K562 (cell line): ENCODE data around the gene RREB1. TPM values are rescaled to one million over a fixed set of nuclear protein-coding genes. Genes with fewer than 3 reads are reported as not detected.

Source experiments
- ATAC-seq: fragments of 200-7000 bp; cut with Tn5 transposase; 3 replicates; pipeline ENCODE4 v1.9.1; 2020; ENCODE audit warnings: moderate library complexity
- BruUV-seq: library from RNA; stranded (reverse); fragments of 400-500 nt; replicated peaks from 2 replicates; lab custom pipeline; 2021; lab: Mats Ljungman, UMichigan
- CTCF ChIA-PET: fragments of 300-600 bp; formaldehyde crosslinking; extraction: SDS; loops from one replicate; lab custom pipeline; 2021; ENCODE audit warnings: low intra/inter-chr PET ratio; lab: Yijun Ruan, JAX
- POLR2A ChIA-PET: fragments of 300-600, 350-650 bp; sonication (Branson Sonifier 250); formaldehyde crosslinking; extraction: SDS; loops from one replicate; lab custom pipeline; 2021; ENCODE audit warnings: antibody characterized with exemption, inconsistent platforms; lab: Yijun Ruan, JAX
- DNase-seq, 4 experiments: peaks; one replicate each; pipeline versions ENCODE4 v3.0.0 to v3.0.0-alpha.2; 2011 to 2018; ENCODE audit warnings: low spot score in 3 of 4, mixed read lengths in 3 of 4; ENCODE audit errors: extremely low read depth in 1 of 4
- FAIRE-seq: peaks from 2 replicates; lab custom pipeline; 2011; peaks lifted over from hg19 to GRCh38; lab: Jason Lieb, UNC
- H2AFZ ChIP-seq: 2 replicates; pipeline ENCODE4 v1.6.0; 2011; ENCODE audit warnings: low read depth, low read length, control low read depth, inconsistent platforms
- H3K27ac ChIP-seq: fragments of 200-600 bp; 3 replicates; pipeline ENCODE4 v1.8.0; 2011; ENCODE audit warnings: low read depth, mild to moderate bottlenecking, control low read depth, inconsistent platforms, low read length, moderate library complexity, mixed read lengths; ENCODE audit errors: extremely low read depth
- H3K27me3 ChIP-seq, 2 experiments: fragments of 300-600 bp in 1 of 2; 2 replicates in 1 of 2; 3 replicates in 1 of 2; pipeline versions ENCODE4 v1.6.0 to v1.8.0; 2011; ENCODE audit warnings: inconsistent platforms in 2 of 2, low read length in 2 of 2, mild to moderate bottlenecking in 1 of 2, mixed read lengths in 1 of 2, moderate library complexity in 1 of 2; ENCODE audit not compliant: control insufficient read depth in 2 of 2, insufficient read depth in 2 of 2
- H3K36me3 ChIP-seq: fragments of 300-600 bp; 3 replicates; pipeline ENCODE4 v1.8.0; 2011; ENCODE audit warnings: mild to moderate bottlenecking, low read length, inconsistent platforms; ENCODE audit not compliant: control insufficient read depth, insufficient read depth
- H3K4me1 ChIP-seq, 2 experiments: fragments of 200-600 bp in 1 of 2; replicated peaks in 1 of 2; 2 replicates in 1 of 2; 3 replicates in 1 of 2; pipeline versions ENCODE4 v1.5.1 to v1.8.0; 2011; ENCODE audit warnings: inconsistent platforms in 2 of 2, low read length in 2 of 2, mild to moderate bottlenecking in 1 of 2, mixed read lengths in 1 of 2, moderate library complexity in 1 of 2; ENCODE audit not compliant: control insufficient read depth in 2 of 2, insufficient read depth in 2 of 2
- H3K4me2 ChIP-seq: 2 replicates; pipeline ENCODE4 v1.6.1; 2011; ENCODE audit warnings: low read length, control low read depth, inconsistent platforms, mixed read lengths; ENCODE audit not compliant: insufficient read depth
- H3K4me3 ChIP-seq: fragments of 200-600 bp; sonication (generic), shearing (Covaris generic); 2 replicates; pipeline ENCODE4 v1.5.1; 2016; ENCODE audit warnings: control low read depth, inconsistent platforms
- H3K79me2 ChIP-seq: fragments of 200-600 bp; 3 replicates; pipeline ENCODE4 v1.8.0; 2011; ENCODE audit warnings: low read length, inconsistent platforms; ENCODE audit not compliant: control insufficient read depth, insufficient read depth
- H3K9ac ChIP-seq, 2 experiments: 2 replicates each; pipeline versions ENCODE4 v1.6.0 to v1.6.1; 2011; ENCODE audit warnings: low read depth in 2 of 2, low read length in 2 of 2, control low read depth in 1 of 2, inconsistent platforms in 1 of 2, mild to moderate bottlenecking in 1 of 2, mixed read lengths in 1 of 2; ENCODE audit not compliant: insufficient read depth in 1 of 2
- H3K9me1 ChIP-seq: one replicate; pipeline ENCODE4 v1.6.0; 2011; ENCODE audit warnings: inconsistent platforms, mild to moderate bottlenecking, low read length, moderate library complexity; ENCODE audit not compliant: control insufficient read depth, insufficient read depth
- H3K9me3 ChIP-seq: replicated peaks from 2 replicates; pipeline ENCODE4 v1.5.1; 2011; ENCODE audit warnings: low read depth, low read length, inconsistent platforms; ENCODE audit not compliant: control insufficient read depth, insufficient read depth
- H4K20me1 ChIP-seq: replicated peaks from 2 replicates; pipeline ENCODE4 v1.6.1; 2011; ENCODE audit warnings: low read length, inconsistent platforms, mixed read lengths; ENCODE audit not compliant: control insufficient read depth, insufficient read depth
- BHLHE40 ChIP-seq: IDR thresholded peaks from 2 replicates; pipeline ENCODE4 v1.6.1; 2011; ENCODE audit warnings: low read length, improper control_type of control experiment
- POLR2G ChIP-seq: fragments of 200-400 bp; formaldehyde crosslinking; IDR thresholded peaks from 2 replicates; pipeline ENCODE4 v1.6.1; 2017; ENCODE audit warnings: low read depth, mild to moderate bottlenecking, antibody characterized with exemption, low read length, moderate library complexity
- RBM22 ChIP-seq: fragments of 200-400 bp; formaldehyde crosslinking; IDR thresholded peaks from 2 replicates; pipeline ENCODE4 v1.6.1; 2018; ENCODE audit warnings: low read length, low read depth; ENCODE audit not compliant: poor library complexity, severe bottlenecking
- WGBS: fragments of 100-300 bp; shearing (Covaris generic); methylation state at CpG from one replicate; pipeline ENCODE4 v1.1.6; 2016; ENCODE audit warnings: low coverage, mixed read lengths; ENCODE audit not compliant: insufficient coverage; ENCODE audit errors: missing lambda C conversion rate; 5-methylcytosine and 5-hydroxymethylcytosine counted together
- in situ Hi-C: fragments of 300-500 bp; cut with MboI; formaldehyde crosslinking; loops from 4 replicates; pipeline ENCODE4 v1.15.0; 2018; ENCODE audit warnings: inconsistent platforms, mixed read lengths
- intact Hi-C: fragments of 100-400 bp; cut with micrococcal nuclease; formaldehyde crosslinking; loops from 2 replicates; pipeline ENCODE4 v1.14.2; 2022
- polyA plus RNA-seq, 8 experiments: library from polyadenylated mRNA; depleted of rRNA in 4 of 8; stranded (reverse) in 5 of 8; unstranded in 3 of 8; fragments of >200 nt; fragmentation: Nextera tagmentation in 2 of 8; fragmentation: Illumina TruSeq in 1 of 8; extraction: Ambion mirVana in 2 of 8; extraction: Trizol in 1 of 8; gene quantifications; 2 replicates each; pipeline versions ENCODE4 v1.2.1 to v1.2.3, GENCODE V29; 2011 to 2014; ENCODE audit warnings: inconsistent platforms in 1 of 8, missing spikeins in 1 of 8
- total RNA-seq, 7 experiments: library from RNA; depleted of rRNA in 6 of 7; stranded (reverse); fragments of >200 nt in 6 of 7; fragmentation: Illumina TruSeq in 2 of 7; extraction: Trizol in 2 of 7; gene quantifications; 2 replicates each; pipeline versions ENCODE4 v1.2.1 to v1.2.3, GENCODE V29; 2011 to 2021; ENCODE audit warnings: low replicate concordance in 1 of 7
- TF ChIP-seq, protein P1 (sequence below): conservative IDR thresholded peaks from 2 replicates; pipeline ENCODE4 v1.6.1; 2011; ENCODE audit warnings: low read depth, mild to moderate bottlenecking, low read length; ENCODE audit not compliant: control insufficient read depth

The RREB1 gene
- total and polyA plus RNA-seq, 9 of the 15 experiments (the other 6 are each of a cell fraction or from before 2014, with no cell fraction given), result 3.3 to 64.2 (median 19.3) TPM

GRCh38 chr6:7247179-7247456, 139.4 kb downstream of the RREB1 start:
- no peak overlapping the region for H3K27ac ChIP-seq
- no peak overlapping the region for H3K4me2 ChIP-seq
- H3K27me3 ChIP-seq, result no peaks in the 10 kb centered on the region
- no peaks in the 10 kb centered on the region for H3K9me3 ChIP-seq
- ATAC-seq, result no peak
- peaks cover 3% of the 10 kb centered on the region; the same call in 1 of the 2 replicates for H4K20me1 ChIP-seq
- peaks cover 22% of the 10 kb centered on the region for H3K79me2 ChIP-seq
- 95% methylated on average over 15 of the region's 15 CpGs for WGBS
- H2AFZ ChIP-seq, result no peak overlapping the region
- peaks cover 8 to 15% of the 10 kb centered on the region in 2 experiments for H3K4me1 ChIP-seq
- ChIA-PET CTCF (no interaction called here), POLR2A (interaction anchor here (1.3 kb wide), 1 partner anchor 11 kb away, joined by 6 read pairs; no protein-coding TSS in a partner anchor)
- in situ Hi-C loops (loop anchor here (25.0 kb wide), 1 partner anchor 560 kb away; no protein-coding TSS in a partner anchor), intact Hi-C loops (loop anchor here (10.0 kb wide), 1 partner anchor 322 kb away; no protein-coding TSS in a partner anchor)
- peaks cover 91% of the 10 kb centered on the region for H3K36me3 ChIP-seq
- H3K9ac ChIP-seq, result no peak overlapping the region
- no TSS peak for BruUV-seq
- H3K9me1 ChIP-seq, result no peaks in the 10 kb centered on the region
- TF ChIP-seq, protein P1, sequence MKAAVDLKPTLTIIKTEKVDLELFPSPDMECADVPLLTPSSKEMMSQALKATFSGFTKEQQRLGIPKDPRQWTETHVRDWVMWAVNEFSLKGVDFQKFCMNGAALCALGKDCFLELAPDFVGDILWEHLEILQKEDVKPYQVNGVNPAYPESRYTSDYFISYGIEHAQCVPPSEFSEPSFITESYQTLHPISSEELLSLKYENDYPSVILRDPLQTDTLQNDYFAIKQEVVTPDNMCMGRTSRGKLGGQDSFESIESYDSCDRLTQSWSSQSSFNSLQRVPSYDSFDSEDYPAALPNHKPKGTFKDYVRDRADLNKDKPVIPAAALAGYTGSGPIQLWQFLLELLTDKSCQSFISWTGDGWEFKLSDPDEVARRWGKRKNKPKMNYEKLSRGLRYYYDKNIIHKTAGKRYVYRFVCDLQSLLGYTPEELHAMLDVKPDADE, result no peak
- TF ChIP-seq POLR2G, result peak; percentile 11; the same call in 1 of the 2 replicates
- no peak overlapping the region for H3K4me3 ChIP-seq
- DNase-seq, result no peak
- no peak for FAIRE-seq

DNA sequence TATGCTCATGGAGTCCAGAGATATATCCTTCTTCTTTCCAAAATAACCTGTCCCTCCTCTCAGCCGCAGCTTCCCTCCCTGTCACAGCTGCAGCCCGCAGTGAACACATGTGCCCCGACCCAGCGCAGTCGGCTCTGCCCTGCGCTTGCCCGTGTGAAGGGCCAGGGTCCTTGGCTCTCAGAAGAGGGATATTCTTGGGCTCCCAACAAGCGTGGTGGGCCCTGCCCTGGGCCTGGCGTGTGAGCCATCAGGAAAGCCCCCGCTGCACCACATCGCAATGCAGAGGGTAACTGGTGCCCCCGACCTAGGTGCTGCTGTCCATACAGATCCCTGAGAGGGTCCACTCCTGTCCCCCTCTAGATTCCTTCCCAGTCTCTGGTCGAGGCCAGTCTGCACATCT, 140.1 kb downstream of the RREB1 start:
- Histone ChIP-seq H3K9me3 (no peaks in the 10 kb centered on the region), H3K79me2 (peaks cover 19% of the 10 kb centered on the region), H3K4me2 (no peak overlapping the region), H3K9me1 (no peaks in the 10 kb centered on the region), H3K4me3 (no peak overlapping the region), H2AFZ (no peak overlapping the region), H3K36me3 (peaks cover 90% of the 10 kb centered on the region), H3K9ac (no peak overlapping the region), H3K4me1 (peaks cover 6 to 13% of the 10 kb centered on the region in 2 experiments), H3K27me3 (no peaks in the 10 kb centered on the region), H4K20me1 (peaks cover 3% of the 10 kb centered on the region; the same call in 1 of the 2 replicates), H3K27ac (no peak overlapping the region)
- ChIA-PET POLR2A (no interaction called here), CTCF (no interaction called here)
- DNase-seq, result no peak
- no peak for ATAC-seq
- FAIRE-seq, result no peak
- TF ChIP-seq BHLHE40, result no peak
- TF ChIP-seq RBM22, result peak; percentile 98
- 0 out of 2 replicates have a peak, but pooled peaks have one; percentile 20 for TF ChIP-seq POLR2G
- in situ Hi-C loops (loop anchor here (25.0 kb wide), 1 partner anchor 561 kb away; no protein-coding TSS in a partner anchor), intact Hi-C loops (loop anchor here (10.0 kb wide), 1 partner anchor 323 kb away; no protein-coding TSS in a partner anchor)
- no TSS peak for BruUV-seq
- WGBS, result 95% methylated on average over 13 of the region's 13 CpGs
